Body of pancreas (tissue), 4 donors: Measurements from ENCODE around the gene KANK4.

Source experiments
- POLR2A ChIP-seq, 3 donors: fragments of 450-650 bp; IDR thresholded peaks; one replicate each; pipeline ENCODE4 v1.6.1; 2016; ENCODE audit warnings: antibody characterized with exemption in 3 of 3, mild to moderate bottlenecking in 2 of 3
- TF ChIP-seq, protein P1 (sequence below), 7 experiments: fragments of 450-650 bp in 4 of 7; fragments of 200-600 bp in 3 of 7; sonication (generic) in 3 of 7; IDR thresholded peaks; one replicate each; pipeline ENCODE4 v1.5.1; 2016 to 2019; ENCODE audit warnings: antibody characterized with exemption in 7 of 7

DNA sequence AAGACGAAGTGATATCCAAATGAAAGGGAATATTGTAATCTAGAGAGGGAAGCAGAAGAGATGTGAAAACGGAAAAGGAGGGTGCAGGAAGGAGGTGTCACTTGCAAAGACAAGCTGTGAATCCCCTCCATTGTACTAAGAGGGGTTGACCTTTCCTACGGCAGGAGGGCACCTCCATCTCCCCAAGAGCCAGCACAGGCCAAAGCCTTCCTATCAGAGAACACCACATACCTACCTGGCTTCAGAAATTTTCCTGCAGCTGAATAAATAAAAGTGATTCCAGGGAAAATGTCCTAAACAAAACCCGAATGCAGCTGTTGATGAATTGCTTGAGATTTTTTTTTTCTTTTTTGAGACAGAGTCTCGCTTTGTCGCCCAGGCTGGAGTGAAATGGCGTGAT lies 14.3 kb downstream of the KANK4 start:
- TF ChIP-seq, protein P1, sequence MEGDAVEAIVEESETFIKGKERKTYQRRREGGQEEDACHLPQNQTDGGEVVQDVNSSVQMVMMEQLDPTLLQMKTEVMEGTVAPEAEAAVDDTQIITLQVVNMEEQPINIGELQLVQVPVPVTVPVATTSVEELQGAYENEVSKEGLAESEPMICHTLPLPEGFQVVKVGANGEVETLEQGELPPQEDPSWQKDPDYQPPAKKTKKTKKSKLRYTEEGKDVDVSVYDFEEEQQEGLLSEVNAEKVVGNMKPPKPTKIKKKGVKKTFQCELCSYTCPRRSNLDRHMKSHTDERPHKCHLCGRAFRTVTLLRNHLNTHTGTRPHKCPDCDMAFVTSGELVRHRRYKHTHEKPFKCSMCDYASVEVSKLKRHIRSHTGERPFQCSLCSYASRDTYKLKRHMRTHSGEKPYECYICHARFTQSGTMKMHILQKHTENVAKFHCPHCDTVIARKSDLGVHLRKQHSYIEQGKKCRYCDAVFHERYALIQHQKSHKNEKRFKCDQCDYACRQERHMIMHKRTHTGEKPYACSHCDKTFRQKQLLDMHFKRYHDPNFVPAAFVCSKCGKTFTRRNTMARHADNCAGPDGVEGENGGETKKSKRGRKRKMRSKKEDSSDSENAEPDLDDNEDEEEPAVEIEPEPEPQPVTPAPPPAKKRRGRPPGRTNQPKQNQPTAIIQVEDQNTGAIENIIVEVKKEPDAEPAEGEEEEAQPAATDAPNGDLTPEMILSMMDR (IDR thresholded peaks at IDR 0.05), result no peak
- TF ChIP-seq POLR2A (IDR thresholded peaks at IDR 0.05), result no peak
